ENCODE measurements around the gene KCNJ6. TPM values are rescaled to one million over a fixed set of nuclear protein-coding genes. Genes with fewer than 3 reads are reported as not detected.

The KCNJ6 gene
- total and polyA plus RNA-seq, 2 of the 8 experiments (the other 6 are each of a cell fraction or from before 2014, with no cell fraction given), result 0.51 to 1.2 TPM

DNA sequence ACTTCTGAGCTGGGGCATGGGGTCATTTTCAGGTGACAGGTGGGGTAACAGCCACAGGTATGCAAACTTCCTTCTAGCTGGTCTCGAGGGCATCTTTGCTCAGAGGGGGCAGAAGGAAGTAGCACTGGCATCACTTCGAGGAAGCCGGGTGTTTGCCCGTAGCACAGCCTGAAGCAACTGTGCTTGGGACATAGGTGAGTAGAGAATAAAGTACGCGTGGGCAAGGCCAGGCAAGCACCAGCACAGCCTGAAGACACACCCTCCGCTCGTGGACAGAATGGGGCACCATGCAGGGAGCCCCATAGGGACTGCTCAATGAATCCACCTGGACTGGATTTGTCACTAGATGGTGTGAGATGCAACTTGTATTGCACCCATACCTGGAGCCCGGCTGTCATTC, 167.1 kb downstream of the KCNJ6 start:
- no peaks in the 10 kb centered on the region for H3K79me1 ChIP-seq (ENCODE audit: low read depth, low read length)
- no peak overlapping the region for H2BK15ac ChIP-seq (ENCODE audit: low read length)
- POLR2A ChIA-PET (ENCODE audit: partially characterized antibody), result no interaction called here
- H4K8ac ChIP-seq (ENCODE audit: extremely low read depth, insufficient read depth, low read length), result no peak overlapping the region
- H2BK20ac ChIP-seq (ENCODE audit: low read length), result no peak overlapping the region
- H3K23me2 ChIP-seq (ENCODE audit: low read depth, low read length), result no peaks in the 10 kb centered on the region
- H2BK12ac ChIP-seq (ENCODE audit: low read depth, low read length), result no peak overlapping the region
- no peak overlapping the region for H2BK5ac ChIP-seq (ENCODE audit: low read depth, low read length)
- no peak for TF ChIP-seq SIRT6 (IDR thresholded peaks at IDR 0.05; ENCODE audit: low read length)
- TF ChIP-seq E2F6 (IDR thresholded peaks at IDR 0.05), result no peak
- TF ChIP-seq TCF12 (IDR thresholded peaks at IDR 0.05; ENCODE audit: low read depth, low read length), result no peak
- no peak overlapping the region for H2BK120ac ChIP-seq (replicated peaks; ENCODE audit: low read depth, low read length)
- H3K9me3 ChIP-seq (ENCODE audit: insufficient read depth in 2 of 2, low read depth in 1 of 2, low read length in 1 of 2), result no peaks in the 10 kb centered on the region
- no peaks in the 10 kb centered on the region for H3K79me2 ChIP-seq (ENCODE audit: control insufficient read depth in 1 of 2, insufficient read depth in 2 of 2, low read length in 2 of 2)
- H3K23ac ChIP-seq (ENCODE audit: insufficient read length), result no peak overlapping the region
- no peak overlapping the region for H3K56ac ChIP-seq (replicated peaks; ENCODE audit: insufficient read length, low read depth, low read length)
- H3K36me3 ChIP-seq (ENCODE audit: control insufficient read depth in 2 of 4, insufficient read depth in 4 of 4, low read length in 3 of 4), result no peaks in the 10 kb centered on the region; a peak in 1 of 8 replicates
- DNase-seq (ENCODE audit: low read depth in 1 of 2, low spot score in 2 of 2) (no peak), FAIRE-seq (no peak)
- H3K14ac ChIP-seq (ENCODE audit: insufficient read length), result no peak overlapping the region
- H3K4ac ChIP-seq (replicated peaks; ENCODE audit: insufficient read length, low read depth, low read length), result no peak overlapping the region
- H3K4me3 ChIP-seq (ENCODE audit: extremely low read depth in 1 of 4, insufficient read depth in 2 of 4, low read depth in 3 of 4, low read length in 4 of 4), result no peak overlapping the region
- H4K20me1 ChIP-seq (replicated peaks in 1 of 2; ENCODE audit: control insufficient read depth in 1 of 2, insufficient read depth in 2 of 2, low read length in 2 of 2), result no peaks in the 10 kb centered on the region
- H3K27me3 ChIP-seq (replicated peaks in 1 of 4; ENCODE audit: control insufficient read depth in 3 of 4, extremely low read depth in 1 of 4, insufficient read depth in 3 of 4, low read length in 3 of 4), result no peaks in the 10 kb centered on the region
- H3K4me2 ChIP-seq (ENCODE audit: insufficient read depth in 1 of 2, low read depth in 2 of 2, low read length in 2 of 2), result no peak overlapping the region
- H2AK5ac ChIP-seq (ENCODE audit: low read depth, low read length), result no peak overlapping the region
- H3K4me1 ChIP-seq (replicated peaks in 1 of 4; ENCODE audit: control insufficient read depth in 3 of 4, insufficient read depth in 4 of 4, low read length in 3 of 4), result no peaks in the 10 kb centered on the region; a peak in 1 of 7 replicates
- no peak overlapping the region for H3K27ac ChIP-seq (ENCODE audit: low read depth, low read length)
- H4K5ac ChIP-seq (ENCODE audit: insufficient read length, low read depth, low read length), result no peak overlapping the region
- no peak overlapping the region for H3K18ac ChIP-seq (ENCODE audit: extremely low read depth, low read length)
- H2AFZ ChIP-seq (ENCODE audit: low read length), result no peak overlapping the region
- WGBS, 2 experiments (ENCODE audit: extremely low coverage in 1 of 2, insufficient coverage in 1 of 2, insufficient read length in 1 of 2, insufficient replicate concordance in 2 of 2, low coverage in 1 of 2, low lambda C conversion rate in 2 of 2, missing lambda C conversion rate in 1 of 2), result 73% methylated on average over 9 of the region's 9 CpGs; no CpG with 5 or more reads in 1 of the 2 experiments
- CTCF ChIA-PET (ENCODE audit: partially characterized antibody), result interaction anchor here (0.6 to 4.6 kb wide), 11 partner anchors 10 to 378 kb away, joined by 3 to 19 read pairs (median 3); partner anchors contain the start of gene KCNJ6
- no peak overlapping the region for H4K91ac ChIP-seq (replicated peaks; ENCODE audit: insufficient read length, low read length)
- no peak overlapping the region for H3K9ac ChIP-seq (replicated peaks in 1 of 4; ENCODE audit: extremely low read depth in 1 of 4, low read depth in 3 of 4, low read length in 3 of 4)
